Mucosa of rectum (tissue), 2 donors: ENCODE data around the gene REEP6.

ENCODE experiments used
- H3K27ac ChIP-seq, 2 donors: one replicate each; pipeline ENCODE4 v1.7.0; 2013; ENCODE audit warnings: inconsistent platforms in 2 of 2, low read depth in 2 of 2, low read length in 2 of 2
- H3K27me3 ChIP-seq, 2 donors: one replicate each; pipeline ENCODE4 v1.7.0; 2013; ENCODE audit warnings: low read length in 2 of 2; ENCODE audit not compliant: control insufficient read depth in 2 of 2, insufficient read depth in 2 of 2
- H3K36me3 ChIP-seq, 2 donors: one replicate each; pipeline ENCODE4 v1.7.0; 2013; ENCODE audit warnings: low read length in 2 of 2; ENCODE audit not compliant: control insufficient read depth in 2 of 2, insufficient read depth in 2 of 2
- H3K4me1 ChIP-seq, 2 donors: one replicate each; pipeline ENCODE4 v1.7.0; 2013; ENCODE audit warnings: low read length in 2 of 2, mild to moderate bottlenecking in 1 of 2; ENCODE audit not compliant: control insufficient read depth in 2 of 2, insufficient read depth in 2 of 2
- H3K4me3 ChIP-seq, 2 donors: one replicate each; pipeline ENCODE4 v1.7.0; 2013; ENCODE audit warnings: low read length in 2 of 2
- H3K9ac ChIP-seq, 2 donors: one replicate each; pipeline ENCODE4 v1.7.0; 2013; ENCODE audit warnings: low read length in 2 of 2, low read depth in 1 of 2, mild to moderate bottlenecking in 1 of 2
- H3K9me3 ChIP-seq, 2 donors: one replicate each; pipeline ENCODE4 v1.7.0; 2013; ENCODE audit warnings: low read length in 2 of 2; ENCODE audit not compliant: control insufficient read depth in 2 of 2
- donor health status: healthy.
- donor health status: Normal muscosa, but diverticular disease.

REEP6 gene

GRCh38 chr19:1502433-1503088, 11.6 kb downstream of the REEP6 start:
- Histone ChIP-seq H3K9me3 (no peaks in the 10 kb centered on the region), H3K4me1 (peaks cover 3% of the 10 kb centered on the region in 2 donors), H3K4me3 (no peak overlapping the region), H3K36me3 (no peaks in the 10 kb centered on the region), H3K9ac (no peak overlapping the region), H3K27ac (no peak overlapping the region), H3K27me3 (peaks cover 8 to 28% of the 10 kb centered on the region in 2 donors)

- no peak overlapping the region for H3K9ac ChIP-seq
- H3K4me1 ChIP-seq: peaks cover 3 to 4% of the 10 kb centered on the region in 2 donors
- H3K36me3 ChIP-seq: no peaks in the 10 kb centered on the region
- no peak overlapping the region for H3K27ac ChIP-seq
- H3K4me3 ChIP-seq: no peak overlapping the region
- H3K27me3 ChIP-seq: peaks cover 8 to 23% of the 10 kb centered on the region in 2 donors
- no peaks in the 10 kb centered on the region for H3K9me3 ChIP-seq
Measured at GRCh38 chr19:1503089-1503924, 12.3 kb downstream of the REEP6 start.

GRCh38 chr19:1503925-1504773, 13.2 kb downstream of the REEP6 start:
- H3K4me3 ChIP-seq: no peak overlapping the region
- no peak overlapping the region for H3K27ac ChIP-seq
- H3K27me3 ChIP-seq: peaks cover 8 to 23% of the 10 kb centered on the region in 2 donors
- H3K36me3 ChIP-seq: no peaks in the 10 kb centered on the region
- H3K9ac ChIP-seq: no peak overlapping the region
- H3K9me3 ChIP-seq: no peaks in the 10 kb centered on the region
- H3K4me1 ChIP-seq: peaks cover 3 to 4% of the 10 kb centered on the region in 2 donors

- no peak overlapping the region for H3K9ac ChIP-seq
- H3K36me3 ChIP-seq: no peaks in the 10 kb centered on the region
- peaks cover 8 to 23% of the 10 kb centered on the region in 2 donors for H3K27me3 ChIP-seq
- H3K9me3 ChIP-seq: no peaks in the 10 kb centered on the region
- peaks cover 3 to 4% of the 10 kb centered on the region in 2 donors for H3K4me1 ChIP-seq
- no peak overlapping the region for H3K27ac ChIP-seq
- H3K4me3 ChIP-seq: no peak overlapping the region
Measured at GRCh38 chr19:1505012-1505411, 14.0 kb downstream of the REEP6 start.

- Histone ChIP-seq H3K27me3 (peaks cover 11 to 27% of the 10 kb centered on the region in 2 donors), H3K4me1 (peaks cover 3 to 4% of the 10 kb centered on the region in 2 donors), H3K27ac (no peak overlapping the region), H3K9ac (no peak overlapping the region), H3K4me3 (no peak overlapping the region), H3K9me3 (no peaks in the 10 kb centered on the region), H3K36me3 (no peaks in the 10 kb centered on the region)
Measured at GRCh38 chr19:1505991-1506881, 15.3 kb downstream of the REEP6 start.

- Histone ChIP-seq H3K9ac (peak overlapping the region in 1 of 2 donors; percentile 1), H3K4me1 (peaks cover 3 to 4% of the 10 kb centered on the region in 2 donors), H3K4me3 (peak overlapping the region; percentile 63 to 69)
Measured at GRCh38 chr19:1507192-1507660, 16.2 kb downstream of the REEP6 start.

GRCh38 chr19:1507763-1508506, 17.0 kb downstream of the REEP6 start:
- Histone ChIP-seq H3K4me1 (peaks cover 7% of the 10 kb centered on the region in 2 donors), H3K4me3 (peak overlapping the region; percentile 63 to 69)

More at GRCh38 chr19:1507192-1507660, 16.2 kb downstream of the REEP6 start:
- Histone ChIP-seq H3K36me3 (no peaks in the 10 kb centered on the region), H3K27ac (peak overlapping the region in 1 of 2 donors; percentile 5), H3K27me3 (peaks cover 14 to 36% of the 10 kb centered on the region in 2 donors), H3K9me3 (no peaks in the 10 kb centered on the region)

GRCh38 chr19:1508507-1508856, 17.5 kb downstream of the REEP6 start:
- no peaks in the 10 kb centered on the region for H3K9me3 ChIP-seq
- peak overlapping the region in 1 of 2 donors; percentile 88 for H3K27ac ChIP-seq
- peak overlapping the region; percentile 1 to 63 for H3K4me3 ChIP-seq
- H3K9ac ChIP-seq: no peak overlapping the region
- H3K4me1 ChIP-seq: peaks cover 7% of the 10 kb centered on the region in 2 donors
- peaks cover 16 to 32% of the 10 kb centered on the region in 2 donors for H3K27me3 ChIP-seq
- H3K36me3 ChIP-seq: no peaks in the 10 kb centered on the region

More at GRCh38 chr19:1507763-1508506, 17.0 kb downstream of the REEP6 start:
- Histone ChIP-seq H3K27ac (peak overlapping the region; percentile 81 to 88), H3K9ac (peak overlapping the region in 1 of 2 donors; percentile 62), H3K27me3 (peaks cover 17 to 37% of the 10 kb centered on the region in 2 donors), H3K9me3 (no peaks in the 10 kb centered on the region), H3K36me3 (no peaks in the 10 kb centered on the region)
